HCT116 (cell line): ENCODE measurements around the gene FBXL4. TPM values are rescaled to one million over a fixed set of nuclear protein-coding genes. Genes with fewer than 3 reads are reported as not detected.

Experiments
- ATAC-seq: fragments of 200-7000 bp; cut with Tn5 transposase; 2 replicates; pipeline ENCODE4 v1.9.1; 2020; ENCODE audit warnings: mild to moderate bottlenecking, moderate library complexity
- BruUV-seq: library from RNA; stranded (reverse); fragments of 400-500 nt; replicated peaks from 2 replicates; lab custom pipeline; 2021; lab: Mats Ljungman, UMichigan
- CTCF ChIA-PET: fragments of 300-600 bp; sonication (Branson Sonifier 250); formaldehyde crosslinking; loops from one replicate; lab custom pipeline; 2021; ENCODE audit warnings: antibody characterized with exemption; lab: Charles Lee
- POLR2A ChIA-PET: fragments of 300-600, 350-600 bp; sonication (Branson Sonifier 250); formaldehyde crosslinking; loops from one replicate; lab custom pipeline; 2021; ENCODE audit warnings: antibody characterized with exemption; lab: Charles Lee
- RAD21 ChIA-PET, 2 experiments: fragments of 300-600 bp; sonication (Branson Sonifier 250); formaldehyde crosslinking; loops; one replicate each; lab custom pipeline; 2023; ENCODE audit warnings: low total read pairs in 2 of 2; ENCODE audit not compliant: uncharacterized antibody in 2 of 2, unreplicated experiment in 2 of 2, low non-redundant PET in 1 of 2; lab: Charles Lee
- DNase-seq: peaks from one replicate; pipeline ENCODE4 v3.0.0-alpha.2; 2010; ENCODE audit warnings: low read depth, low spot score
- H2AFZ ChIP-seq: fragments of 200-600 bp; shearing (Covaris generic), sonication (generic); 2 replicates; pipeline ENCODE4 v1.6.1; 2017; ENCODE audit warnings: low read depth, mixed run types, mixed read lengths, antibody characterized with exemption, low read length; ENCODE audit not compliant: poor library complexity, severe bottlenecking
- H3K27ac ChIP-seq: 2 replicates; pipeline ENCODE4 v1.5.1; 2012; ENCODE audit warnings: low read depth, low read length
- H3K27me3 ChIP-seq: fragments of 200-600 bp; sonication (generic); 2 replicates; pipeline ENCODE4 v1.6.1; 2016; ENCODE audit warnings: mixed run types, low read length, mixed read lengths; ENCODE audit not compliant: insufficient read depth
- H3K36me3 ChIP-seq, 2 experiments: fragments of 200-500 bp in 1 of 2; fragments of 200-600 bp in 1 of 2; sonication (Bioruptor generic) in 1 of 2; sonication (generic) in 1 of 2; 2 replicates each; pipeline versions ENCODE4 v1.5.1 to v1.6.1; 2014 to 2016; ENCODE audit warnings: low read length in 2 of 2, inconsistent platforms in 1 of 2, mixed read lengths in 1 of 2, mixed run types in 1 of 2; ENCODE audit not compliant: insufficient read depth in 2 of 2, control insufficient read depth in 1 of 2
- H3K4me1 ChIP-seq, 2 experiments: fragments of 200-600 bp in 1 of 2; sonication (generic) in 1 of 2; 2 replicates each; pipeline versions ENCODE4 v1.5.1 to v1.6.1; 2012 to 2017; ENCODE audit warnings: low read length in 2 of 2, inconsistent platforms in 1 of 2, mild to moderate bottlenecking in 1 of 2, mixed read lengths in 1 of 2, mixed run types in 1 of 2, moderate library complexity in 1 of 2; ENCODE audit not compliant: insufficient read depth in 2 of 2, control insufficient read depth in 1 of 2
- H3K4me2 ChIP-seq: fragments of 200-600 bp; sonication (generic); 2 replicates; pipeline ENCODE4 v1.6.1; 2017; ENCODE audit warnings: mixed run types, low read length, mixed read lengths
- H3K4me3 ChIP-seq, 2 experiments: fragments of 200-600 bp in 1 of 2; sonication (generic) in 1 of 2; replicated peaks in 1 of 2; 2 replicates each; pipeline ENCODE4 v1.5.1; 2011 to 2016; ENCODE audit warnings: low read length in 2 of 2, control low read depth in 1 of 2, low read depth in 1 of 2, mild to moderate bottlenecking in 1 of 2, mixed read lengths in 1 of 2, mixed run types in 1 of 2
- H3K79me2 ChIP-seq: fragments of 200-600 bp; sonication (generic); 2 replicates; pipeline ENCODE4 v1.6.1; 2017; ENCODE audit warnings: mild to moderate bottlenecking, mixed run types, low read length, moderate library complexity, mixed read lengths; ENCODE audit not compliant: insufficient read depth
- H3K9ac ChIP-seq: fragments of 200-600 bp; sonication (generic); 2 replicates; pipeline ENCODE4 v1.6.1; 2016; ENCODE audit warnings: low read length, mixed read lengths
- H3K9me2 ChIP-seq: fragments of 200-600 bp; sonication (generic), shearing (Covaris generic); 2 replicates; pipeline ENCODE4 v1.6.1; 2017; ENCODE audit warnings: mixed run types, mild to moderate bottlenecking, moderate library complexity; ENCODE audit not compliant: insufficient read depth
- H3K9me3 ChIP-seq, 2 experiments: fragments of 200-500 bp in 1 of 2; fragments of 200-600 bp in 1 of 2; sonication (Bioruptor generic) in 1 of 2; sonication (generic) in 1 of 2; 2 replicates each; pipeline ENCODE4 v1.6.1; 2014 to 2017; ENCODE audit warnings: low read length in 2 of 2, mixed read lengths in 2 of 2, inconsistent platforms in 1 of 2, low read depth in 1 of 2, mild to moderate bottlenecking in 1 of 2, mixed run types in 1 of 2, moderate library complexity in 1 of 2; ENCODE audit not compliant: control insufficient read depth in 1 of 2, insufficient read depth in 1 of 2
- H4K20me1 ChIP-seq: fragments of 200-600 bp; sonication (generic), shearing (Covaris generic); 2 replicates; pipeline ENCODE4 v1.6.1; 2017; ENCODE audit warnings: mixed run types, mild to moderate bottlenecking, moderate library complexity; ENCODE audit not compliant: insufficient read depth
- CBX3 ChIP-seq: IDR thresholded peaks from 2 replicates; pipeline ENCODE4 v1.6.1; 2012; ENCODE audit warnings: low read depth
- CEBPB ChIP-seq: IDR thresholded peaks from 2 replicates; pipeline ENCODE4 v1.6.1; 2012; ENCODE audit warnings: low read depth
- CTCF ChIP-seq, 3 experiments: fragments of 200-600 bp in 1 of 3; sonication (generic) in 1 of 3; IDR thresholded peaks in 2 of 3; conservative IDR thresholded peaks in 1 of 3; 2 replicates each; pipeline ENCODE4 v1.5.1; 2012 to 2017; ENCODE audit warnings: low read depth in 2 of 3, low read length in 2 of 3, antibody characterized with exemption in 1 of 3, borderline replicate concordance in 1 of 3, control low read depth in 1 of 3, mild to moderate bottlenecking in 1 of 3, mixed read lengths in 1 of 3, mixed run types in 1 of 3, moderate library complexity in 1 of 3; ENCODE audit not compliant: insufficient read depth in 1 of 3
- EZH2 ChIP-seq: fragments of 200-600 bp; sonication (generic); IDR thresholded peaks from 2 replicates; pipeline ENCODE4 v1.6.1; 2017; ENCODE audit warnings: antibody characterized with exemption, mixed run types
- RAD21 ChIP-seq: IDR thresholded peaks from 2 replicates; pipeline ENCODE4 v1.6.1; 2012; ENCODE audit warnings: low read depth, mild to moderate bottlenecking
- SIN3A ChIP-seq: IDR thresholded peaks from 2 replicates; pipeline ENCODE4 v1.6.1; 2012; ENCODE audit warnings: low read depth
- TCF7L2 ChIP-seq: IDR thresholded peaks from 2 replicates; pipeline ENCODE4 v1.7.0; 2011; ENCODE audit warnings: borderline replicate concordance, inconsistent platforms; ENCODE audit not compliant: insufficient read depth, insufficient read length; ENCODE audit errors: extremely low read depth
- ZBTB33 ChIP-seq: IDR thresholded peaks from 2 replicates; pipeline ENCODE4 v1.6.1; 2011; ENCODE audit warnings: mild to moderate bottlenecking, low read length, moderate library complexity; ENCODE audit not compliant: insufficient replicate concordance; ENCODE audit errors: extremely low read depth
- intact Hi-C: fragments of 100-400 bp; cut with micrococcal nuclease; formaldehyde crosslinking; loops from 2 replicates; pipeline ENCODE4 v1.10.0; 2022
- total RNA-seq: library from RNA; stranded (reverse); gene quantifications from one replicate; pipeline ENCODE4 v1.2.1, GENCODE V29; 2021; ENCODE audit not compliant: unreplicated experiment

FBXL4 gene
- total RNA-seq, 1 experiment from 2014 or later, result 15.7 TPM

DNA sequence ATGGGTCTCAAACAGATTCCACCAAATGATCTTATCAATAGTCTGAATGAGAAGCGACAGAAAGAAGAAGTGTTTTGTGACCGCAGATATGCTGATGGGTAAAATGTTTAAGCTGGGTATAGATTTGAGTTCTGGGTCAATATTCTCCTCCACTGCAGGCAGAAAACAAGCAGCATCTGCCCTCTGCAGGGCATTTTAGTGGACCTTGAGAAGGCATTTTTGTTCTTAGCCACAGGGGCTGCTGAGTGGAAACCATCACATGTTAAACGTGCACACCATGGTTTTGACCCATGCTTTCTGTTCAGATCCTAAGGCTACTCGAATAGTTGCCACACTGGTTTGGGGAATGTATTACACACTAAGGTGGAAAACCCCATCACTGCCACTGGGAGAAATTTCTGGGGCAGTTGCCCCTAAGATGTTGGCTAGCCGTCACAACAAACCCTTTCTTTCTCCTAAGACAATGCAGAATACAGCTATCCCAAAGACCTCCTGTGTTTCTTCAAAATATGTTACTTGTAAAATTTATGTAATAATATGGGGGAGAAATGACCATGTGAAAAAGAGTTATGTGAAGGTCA, 107.9 kb downstream of the FBXL4 start:
- intact Hi-C loops, result loop anchor here (5.0 to 10.0 kb wide), 2 partner anchors 783 to 1655 kb away; no protein-coding TSS in a partner anchor
- TF ChIP-seq ZBTB33, result no peak
- peak; percentile 6 to 44 (median 29); a peak in 3 of 6 replicates for TF ChIP-seq CTCF (IDR thresholded peaks at IDR 0.05 in 2 of 3, conservative IDR thresholded peaks at IDR 0.05 in 1 of 3; ENCODE audit: borderline replicate concordance in 1 of 3, insufficient read depth in 1 of 3, low read depth in 2 of 3, low read length in 2 of 3)
- no peak for TF ChIP-seq SIN3A
- no peak for TF ChIP-seq CBX3
- no peak for TF ChIP-seq TCF7L2
- no peak for TF ChIP-seq EZH2
- no peak for TF ChIP-seq CEBPB
- TF ChIP-seq RAD21, result peak; percentile 42; the same call in 1 of the 2 replicates
- H3K9me2 ChIP-seq, result no peaks in the 10 kb centered on the region
- ChIA-PET CTCF (no interaction called here), POLR2A (interaction anchor here (0.6 kb wide), 1 partner anchor 439 kb away, joined by 3 read pairs; no protein-coding TSS in a partner anchor), RAD21 (no interaction called here)
- H3K9ac ChIP-seq, result no peak overlapping the region
- peaks cover 18% of the 10 kb centered on the region; the same call in 1 of the 2 replicates for H3K27me3 ChIP-seq
- no peak overlapping the region for H2AFZ ChIP-seq
- no TSS peak for BruUV-seq
- no peak overlapping the region for H3K27ac ChIP-seq
- no peaks in the 10 kb centered on the region for H3K79me2 ChIP-seq
- H3K4me2 ChIP-seq, result no peak overlapping the region
- no peak for DNase-seq
- H3K9me3 ChIP-seq, result no peaks in the 10 kb centered on the region
- H3K36me3 ChIP-seq, result no peaks in the 10 kb centered on the region
- H3K4me3 ChIP-seq, result no peak overlapping the region
- no peaks in the 10 kb centered on the region for H3K4me1 ChIP-seq
- no peaks in the 10 kb centered on the region for H4K20me1 ChIP-seq
- ATAC-seq, result peak; percentile 61
